Activated naive CD8-positive, alpha-beta T cell treated with anti-CD3 and anti-CD28 coated beads for 36 hours (primary cell): ENCODE measurements around the gene PDGFRB. TPM values are rescaled to one million over a fixed set of nuclear protein-coding genes. Genes with fewer than 3 reads are reported as not detected.

ENCODE experiments used
- DNase-seq: peaks from one replicate; pipeline ENCODE4 v3.0.0; 2021
- H3K27ac Mint-ChIP-seq: one replicate; pipeline ENCODE4 v1.8.0; 2022; ENCODE audit warnings: mild to moderate bottlenecking, moderate library complexity, mixed read lengths
- H3K27me3 Mint-ChIP-seq: one replicate; pipeline ENCODE4 v1.8.0; 2022; ENCODE audit warnings: mild to moderate bottlenecking, mixed read lengths
- H3K36me3 Mint-ChIP-seq: one replicate; pipeline ENCODE4 v1.8.0; 2021; ENCODE audit warnings: mild to moderate bottlenecking, mixed read lengths
- H3K4me1 Mint-ChIP-seq: one replicate; pipeline ENCODE4 v1.8.0; 2021; ENCODE audit warnings: mixed read lengths
- H3K4me3 Mint-ChIP-seq: one replicate; pipeline ENCODE4 v1.8.0; 2022; ENCODE audit warnings: mild to moderate bottlenecking, moderate library complexity, mixed read lengths
- H3K9me3 Mint-ChIP-seq: one replicate; pipeline ENCODE4 v1.8.0; 2022; ENCODE audit warnings: mixed read lengths
- total RNA-seq, 2 experiments: library from RNA; stranded (reverse); gene quantifications; one replicate each; pipeline ENCODE4 v1.2.3, GENCODE V29; 2021

Gene PDGFRB
- total RNA-seq, 2 experiments from 2014 or later: 1.1 to 1.5 TPM

- no peak overlapping the region for H3K27ac Mint-ChIP-seq
- H3K27me3 Mint-ChIP-seq: peaks cover 29% of the 10 kb centered on the region
- no peaks in the 10 kb centered on the region for H3K9me3 Mint-ChIP-seq
- no peak overlapping the region for H3K4me3 Mint-ChIP-seq
- H3K36me3 Mint-ChIP-seq: no peaks in the 10 kb centered on the region
- no peaks in the 10 kb centered on the region for H3K4me1 Mint-ChIP-seq
- DNase-seq: no peak
These were observed 31.3 kb upstream of the PDGFRB start for GRCh38 chr5:150186897-150187296.

GRCh38 chr5:150186137-150186536, 30.5 kb upstream of the PDGFRB start:
- Mint-ChIP-seq H3K36me3 (no peaks in the 10 kb centered on the region), H3K9me3 (no peaks in the 10 kb centered on the region), H3K4me3 (no peak overlapping the region), H3K27me3 (peaks cover 22% of the 10 kb centered on the region), H3K4me1 (no peaks in the 10 kb centered on the region), H3K27ac (no peak overlapping the region)
- DNase-seq: no peak

- H3K36me3 Mint-ChIP-seq: no peaks in the 10 kb centered on the region
- H3K9me3 Mint-ChIP-seq: no peaks in the 10 kb centered on the region
- H3K4me1 Mint-ChIP-seq: no peaks in the 10 kb centered on the region
- H3K27me3 Mint-ChIP-seq: peaks cover 16% of the 10 kb centered on the region
- H3K4me3 Mint-ChIP-seq: no peak overlapping the region
- DNase-seq: no peak
- no peak overlapping the region for H3K27ac Mint-ChIP-seq
These were observed 29.6 kb upstream of the PDGFRB start for GRCh38 chr5:150184990-150185912.

- H3K27ac Mint-ChIP-seq: no peak overlapping the region
- no peaks in the 10 kb centered on the region for H3K36me3 Mint-ChIP-seq
- no peaks in the 10 kb centered on the region for H3K9me3 Mint-ChIP-seq
- peaks cover 7% of the 10 kb centered on the region for H3K27me3 Mint-ChIP-seq
- no peak overlapping the region for H3K4me3 Mint-ChIP-seq
- DNase-seq: no peak
- H3K4me1 Mint-ChIP-seq: no peaks in the 10 kb centered on the region
These were observed 28.4 kb upstream of the PDGFRB start for GRCh38 chr5:150184006-150184405.

- H3K27me3 Mint-ChIP-seq: peaks cover 1% of the 10 kb centered on the region
- no peaks in the 10 kb centered on the region for H3K9me3 Mint-ChIP-seq
- H3K36me3 Mint-ChIP-seq: no peaks in the 10 kb centered on the region
- H3K27ac Mint-ChIP-seq: no peak overlapping the region
- no peaks in the 10 kb centered on the region for H3K4me1 Mint-ChIP-seq
- no peak for DNase-seq
- H3K4me3 Mint-ChIP-seq: no peak overlapping the region
These were observed 27.8 kb upstream of the PDGFRB start for GRCh38 chr5:150183436-150183835.

- H3K27me3 Mint-ChIP-seq: no peaks in the 10 kb centered on the region
- H3K4me3 Mint-ChIP-seq: no peak overlapping the region
- no peak for DNase-seq
- no peaks in the 10 kb centered on the region for H3K36me3 Mint-ChIP-seq
- no peak overlapping the region for H3K27ac Mint-ChIP-seq
- H3K9me3 Mint-ChIP-seq: no peaks in the 10 kb centered on the region
- H3K4me1 Mint-ChIP-seq: no peaks in the 10 kb centered on the region
These were observed 27.1 kb upstream of the PDGFRB start for GRCh38 chr5:150182774-150183173.

GRCh38 chr5:150181766-150182545, 26.3 kb upstream of the PDGFRB start:
- Mint-ChIP-seq H3K4me3 (no peak overlapping the region), H3K27me3 (no peaks in the 10 kb centered on the region), H3K27ac (no peak overlapping the region), H3K36me3 (no peaks in the 10 kb centered on the region), H3K9me3 (no peaks in the 10 kb centered on the region), H3K4me1 (no peaks in the 10 kb centered on the region)
- no peak for DNase-seq

- no peak for DNase-seq
- Mint-ChIP-seq H3K36me3 (no peaks in the 10 kb centered on the region), H3K4me3 (no peak overlapping the region), H3K27me3 (no peaks in the 10 kb centered on the region), H3K9me3 (no peaks in the 10 kb centered on the region), H3K27ac (no peak overlapping the region), H3K4me1 (no peaks in the 10 kb centered on the region)
These were observed 25.4 kb upstream of the PDGFRB start for GRCh38 chr5:150181027-150181426.

GRCh38 chr5:150180241-150181026, 24.8 kb upstream of the PDGFRB start:
- no peaks in the 10 kb centered on the region for H3K27me3 Mint-ChIP-seq
- H3K4me1 Mint-ChIP-seq: no peaks in the 10 kb centered on the region
- no peak overlapping the region for H3K27ac Mint-ChIP-seq
- H3K9me3 Mint-ChIP-seq: no peaks in the 10 kb centered on the region
- H3K4me3 Mint-ChIP-seq: no peak overlapping the region
- no peak for DNase-seq
- H3K36me3 Mint-ChIP-seq: no peaks in the 10 kb centered on the region

- H3K36me3 Mint-ChIP-seq: no peaks in the 10 kb centered on the region
- no peaks in the 10 kb centered on the region for H3K9me3 Mint-ChIP-seq
- H3K27me3 Mint-ChIP-seq: no peaks in the 10 kb centered on the region
- H3K27ac Mint-ChIP-seq: no peak overlapping the region
- H3K4me1 Mint-ChIP-seq: no peaks in the 10 kb centered on the region
- no peak overlapping the region for H3K4me3 Mint-ChIP-seq
- DNase-seq: no peak
These were observed 23.5 kb upstream of the PDGFRB start for GRCh38 chr5:150179019-150179620.

GRCh38 chr5:150178262-150178661, 22.6 kb upstream of the PDGFRB start:
- Mint-ChIP-seq H3K9me3 (no peaks in the 10 kb centered on the region), H3K27ac (no peak overlapping the region), H3K27me3 (peaks cover 5% of the 10 kb centered on the region), H3K36me3 (no peaks in the 10 kb centered on the region), H3K4me3 (no peak overlapping the region), H3K4me1 (no peaks in the 10 kb centered on the region)
- DNase-seq: no peak

- Mint-ChIP-seq H3K27ac (no peak overlapping the region), H3K4me1 (no peaks in the 10 kb centered on the region), H3K36me3 (no peaks in the 10 kb centered on the region), H3K4me3 (no peak overlapping the region), H3K9me3 (no peaks in the 10 kb centered on the region), H3K27me3 (peaks cover 8% of the 10 kb centered on the region)
- DNase-seq: no peak
These were observed 22.1 kb upstream of the PDGFRB start for GRCh38 chr5:150177721-150178120.

GRCh38 chr5:150176745-150177477, 21.3 kb upstream of the PDGFRB start:
- Mint-ChIP-seq H3K4me1 (no peaks in the 10 kb centered on the region), H3K9me3 (no peaks in the 10 kb centered on the region), H3K36me3 (no peaks in the 10 kb centered on the region), H3K27me3 (peaks cover 8% of the 10 kb centered on the region), H3K27ac (no peak overlapping the region), H3K4me3 (no peak overlapping the region)
- DNase-seq: no peak

GRCh38 chr5:150175536-150175935, 19.9 kb upstream of the PDGFRB start:
- Mint-ChIP-seq H3K9me3 (no peaks in the 10 kb centered on the region), H3K27ac (no peak overlapping the region), H3K4me3 (no peak overlapping the region), H3K36me3 (no peaks in the 10 kb centered on the region), H3K4me1 (no peaks in the 10 kb centered on the region), H3K27me3 (peaks cover 15% of the 10 kb centered on the region)
- no peak for DNase-seq
